ENCODE results near the gene ELOF1.
"Not testable (repeated sequence)": the region's sequence is repeated elsewhere in the genome, so short reads cannot be mapped to it uniquely, and the experiment has no call there.

Gene ELOF1

GRCh38 chr19:11558881-11559828 is at the start of gene ELOF1:
Gene ELOF1, minus strand, starts transcription at chr19:11559230. Its CDS starts 4,883 bp downstream, at chr19:11554347.
- DNase-seq, result peak; percentile 97
- Mint-ChIP-seq H3K27ac (peak within 1 kb of the TSS; percentile 99), H3K27me3 (no peaks in the 10 kb centered on the region), H3K4me3 (peak within 1 kb of the TSS; percentile 92 to 97), H3K4me1 (peaks cover 52 to 71% of the 10 kb centered on the region in 2 donors), H3K36me3 (peaks cover 20 to 44% of the 10 kb centered on the region in 2 donors), H3K9me3 (no peaks in the 10 kb centered on the region)
- peak; percentile 88 for ATAC-seq (replicated peaks)

GRCh38 chr19:11606484-11606883 is 47.5 kb upstream of the ELOF1 start:
- peaks cover 12 to 32% of the 10 kb centered on the region in 2 donors for H3K4me1 Mint-ChIP-seq
- H3K36me3 Mint-ChIP-seq, result peaks cover 66 to 80% of the 10 kb centered on the region in 2 donors
- peaks cover 7 to 15% of the 10 kb centered on the region in 2 donors for H3K9me3 Mint-ChIP-seq
- peak overlapping the region; percentile 25 for H3K27ac Mint-ChIP-seq
- H3K27me3 Mint-ChIP-seq, result no peaks in the 10 kb centered on the region
- ATAC-seq (replicated peaks) (no peak), DNase-seq (no peak)
- no peak overlapping the region for H3K4me3 Mint-ChIP-seq

- H3K4me3 Mint-ChIP-seq, result peak overlapping the region; percentile 81 to 83
- DNase-seq (peak; percentile 66), ATAC-seq (replicated peaks) (peak; percentile 47 to 54)
- not testable (repeated sequence) for H3K27me3 Mint-ChIP-seq, H3K9me3 Mint-ChIP-seq
- peaks cover 44 to 53% of the 10 kb centered on the region in 2 donors for H3K36me3 Mint-ChIP-seq
- H3K27ac Mint-ChIP-seq, result peak overlapping the region; percentile 88
- peaks cover 27 to 47% of the 10 kb centered on the region in 2 donors for H3K4me1 Mint-ChIP-seq
Observed at GRCh38 chr19:11599704-11600103, 40.7 kb upstream of the ELOF1 start.

- Mint-ChIP-seq H3K9me3 (no peaks in the 10 kb centered on the region), H3K36me3 (peaks cover 36 to 44% of the 10 kb centered on the region in 2 donors), H3K4me1 (peaks cover 24 to 47% of the 10 kb centered on the region in 2 donors), H3K4me3 (peak overlapping the region; percentile 81 to 83), H3K27me3 (no peaks in the 10 kb centered on the region), H3K27ac (peak overlapping the region; percentile 88)
- no peak for DNase-seq
- no peak for ATAC-seq (replicated peaks)
Observed at GRCh38 chr19:11598746-11599145, 39.7 kb upstream of the ELOF1 start.

GRCh38 chr19:11598103-11598483 is 39.1 kb upstream of the ELOF1 start:
- Mint-ChIP-seq H3K27ac (peak overlapping the region; percentile 98), H3K4me3 (peak overlapping the region; percentile 98 to 99), H3K9me3 (no peaks in the 10 kb centered on the region), H3K36me3 (peaks cover 34 to 38% of the 10 kb centered on the region in 2 donors), H3K4me1 (peaks cover 24 to 46% of the 10 kb centered on the region in 2 donors), H3K27me3 (no peaks in the 10 kb centered on the region)
- DNase-seq (no peak), ATAC-seq (replicated peaks) (peak; percentile 3 to 9)

- Mint-ChIP-seq H3K27ac (peak within 1 kb of the TSS; percentile 98), H3K4me1 (peaks cover 20 to 40% of the 10 kb centered on the region in 2 donors), H3K9me3 (no peaks in the 10 kb centered on the region), H3K36me3 (peaks cover 27 to 32% of the 10 kb centered on the region in 2 donors), H3K27me3 (no peaks in the 10 kb centered on the region), H3K4me3 (peak within 1 kb of the TSS; percentile 98 to 99)
- peak; percentile 96 to 98 for ATAC-seq (replicated peaks)
- peak; percentile 98 for DNase-seq
Observed at GRCh38 chr19:11597202-11598102, 38.4 kb upstream of the ELOF1 start, which contains the start of gene ZNF627. Gene ZNF627, plus strand, starts transcription at chr19:11597483. Its CDS starts 145 bp downstream, at chr19:11597628.

- H3K4me3 Mint-ChIP-seq, result peak overlapping the region in 1 of 2 donors; percentile 19
- H3K27me3 Mint-ChIP-seq, result no peaks in the 10 kb centered on the region
- peaks cover 15 to 29% of the 10 kb centered on the region in 2 donors for H3K4me1 Mint-ChIP-seq
- H3K36me3 Mint-ChIP-seq, result peaks cover 19 to 24% of the 10 kb centered on the region in 2 donors
- H3K27ac Mint-ChIP-seq, result peak overlapping the region; percentile 83
- DNase-seq (no peak), ATAC-seq (replicated peaks) (no peak)
- H3K9me3 Mint-ChIP-seq, result no peaks in the 10 kb centered on the region
Observed at GRCh38 chr19:11596156-11596555, 37.1 kb upstream of the ELOF1 start.

- Mint-ChIP-seq H3K27me3 (no peaks in the 10 kb centered on the region), H3K27ac (no peak overlapping the region), H3K36me3 (peaks cover 6 to 10% of the 10 kb centered on the region in 2 donors), H3K4me1 (peaks cover 8 to 11% of the 10 kb centered on the region in 2 donors), H3K4me3 (no peak overlapping the region), H3K9me3 (no peaks in the 10 kb centered on the region)
- ATAC-seq (replicated peaks) (no peak), DNase-seq (no peak)
Observed at GRCh38 chr19:11594084-11594483, 35.1 kb upstream of the ELOF1 start.

GRCh38 chr19:11587975-11588631 is 29.1 kb upstream of the ELOF1 start:
- peaks cover 5% of the 10 kb centered on the region in 2 donors for H3K36me3 Mint-ChIP-seq
- peak overlapping the region; percentile 52 for H3K27ac Mint-ChIP-seq
- H3K9me3 Mint-ChIP-seq, result peaks cover 0 to 3% of the 10 kb centered on the region in 2 donors
- H3K4me3 Mint-ChIP-seq, result peak overlapping the region in 1 of 2 donors; percentile 26
- ATAC-seq (replicated peaks) (no peak), DNase-seq (no peak)
- H3K4me1 Mint-ChIP-seq, result peaks cover 25 to 49% of the 10 kb centered on the region in 2 donors
- no peaks in the 10 kb centered on the region for H3K27me3 Mint-ChIP-seq

GRCh38 chr19:11587302-11587974 is 28.4 kb upstream of the ELOF1 start:
- H3K4me3 Mint-ChIP-seq, result peak overlapping the region in 1 of 2 donors; percentile 26
- ATAC-seq (replicated peaks), result peak; percentile 59 to 62

GRCh38 chr19:11586331-11586730 is 27.3 kb upstream of the ELOF1 start:
- DNase-seq (no peak), ATAC-seq (replicated peaks) (no peak)
- peak overlapping the region; percentile 51 for H3K27ac Mint-ChIP-seq
- no peaks in the 10 kb centered on the region for H3K27me3 Mint-ChIP-seq
- peaks cover 0 to 3% of the 10 kb centered on the region in 2 donors for H3K9me3 Mint-ChIP-seq
- H3K4me3 Mint-ChIP-seq, result no peak overlapping the region
- H3K36me3 Mint-ChIP-seq, result peaks cover 5% of the 10 kb centered on the region in 2 donors
- peaks cover 28 to 62% of the 10 kb centered on the region in 2 donors for H3K4me1 Mint-ChIP-seq

More at GRCh38 chr19:11587302-11587974, 28.4 kb upstream of the ELOF1 start:
- Mint-ChIP-seq H3K27ac (peak overlapping the region; percentile 84), H3K4me1 (peaks cover 25 to 54% of the 10 kb centered on the region in 2 donors), H3K9me3 (peaks cover 0 to 3% of the 10 kb centered on the region in 2 donors), H3K27me3 (no peaks in the 10 kb centered on the region), H3K36me3 (peaks cover 5% of the 10 kb centered on the region in 2 donors)
- peak; percentile 81 for DNase-seq

- Mint-ChIP-seq H3K9me3 (peaks cover 4 to 5% of the 10 kb centered on the region in 2 donors), H3K36me3 (peaks cover 10 to 21% of the 10 kb centered on the region in 2 donors), H3K4me1 (peaks cover 36 to 87% of the 10 kb centered on the region in 2 donors), H3K27me3 (no peaks in the 10 kb centered on the region), H3K4me3 (peak overlapping the region; percentile 55 to 72), H3K27ac (peak overlapping the region; percentile 84)
- DNase-seq (peak; percentile 94), ATAC-seq (replicated peaks) (peak; percentile 78 to 83)
Observed at GRCh38 chr19:11581740-11582139, 22.7 kb upstream of the ELOF1 start.

GRCh38 chr19:11580116-11580515 is 21.1 kb upstream of the ELOF1 start:
- Mint-ChIP-seq H3K36me3 (peaks cover 21 to 30% of the 10 kb centered on the region in 2 donors), H3K27ac (peak overlapping the region; percentile 69), H3K4me3 (no peak overlapping the region), H3K4me1 (peaks cover 38 to 89% of the 10 kb centered on the region in 2 donors), H3K27me3 (no peaks in the 10 kb centered on the region), H3K9me3 (peaks cover 4 to 5% of the 10 kb centered on the region in 2 donors)
- ATAC-seq (replicated peaks), result no peak
- no peak for DNase-seq

Data from stimulated activated naive B cell treated with anti-CD40 and anti-IgM and Interleukin-4, amounts not matched to agents 10 μg/mL and 1 μg/mL and 100 μg/mL, for 72 hours (primary cell).